SK-N-MC (cell line): Measurements from ENCODE around the gene CDKAL1.

Experiments
- DNase-seq: peaks from one replicate; pipeline ENCODE4 v3.0.0-alpha.2; 2011; ENCODE audit warnings: low read depth, low spot score
- H3K27ac ChIP-seq: fragments of 200-600 bp; sonication (generic); 2 replicates; pipeline ENCODE4 v1.5.1; 2016; ENCODE audit warnings: mixed run types
- H3K36me3 ChIP-seq: fragments of 200-600 bp; sonication (generic); 2 replicates; pipeline ENCODE4 v1.6.1; 2017; ENCODE audit warnings: antibody characterized with exemption, low read length, mixed read lengths; ENCODE audit not compliant: insufficient read depth
- H3K4me3 ChIP-seq: fragments of 200-600 bp; sonication (generic); 2 replicates; pipeline ENCODE4 v1.5.1; 2016
- H3K9ac ChIP-seq: fragments of 200-600 bp; sonication (generic); 2 replicates; pipeline ENCODE4 v1.8.0; 2017; ENCODE audit warnings: mixed run types, mixed read lengths; ENCODE audit not compliant: insufficient read length
- H3K9me3 ChIP-seq: fragments of 200-600 bp; sonication (generic); 2 replicates; pipeline ENCODE4 v1.6.1; 2017; ENCODE audit warnings: low read depth, mild to moderate bottlenecking, antibody characterized with exemption, low read length, moderate library complexity, mixed read lengths
- EZH2 ChIP-seq: fragments of 200-600 bp; sonication (generic); IDR thresholded peaks from one replicate; pipeline ENCODE4 v1.6.1; 2017; ENCODE audit warnings: antibody characterized with exemption
- FOXP2 ChIP-seq: optimal IDR thresholded peaks from 2 replicates; pipeline ENCODE3; 2011; ENCODE audit warnings: mild to moderate bottlenecking, moderate library complexity; ENCODE audit not compliant: insufficient read depth; ENCODE audit errors: extremely low read length, control extremely low read depth
- POLR2AphosphoS5 ChIP-seq: IDR thresholded peaks from 2 replicates; pipeline ENCODE4 v1.6.1; 2012; ENCODE audit warnings: mild to moderate bottlenecking, low read depth, low read length, borderline replicate concordance

Gene CDKAL1

GRCh38 chr6:20808924-20809323, 274.7 kb downstream of the CDKAL1 start:
- H3K9ac ChIP-seq = no peak overlapping the region
- no peak overlapping the region for H3K27ac ChIP-seq
- no peak overlapping the region for H3K4me3 ChIP-seq
- no peak for TF ChIP-seq POLR2AphosphoS5
- TF ChIP-seq FOXP2 = no peak
- TF ChIP-seq EZH2 = no peak
- H3K36me3 ChIP-seq = peaks cover 6% of the 10 kb centered on the region; the same call in 1 of the 2 replicates
- H3K9me3 ChIP-seq = no peaks in the 10 kb centered on the region; the same call in 1 of the 2 replicates
- no peak for DNase-seq

GRCh38 chr6:20810727-20811108, 276.5 kb downstream of the CDKAL1 start:
- TF ChIP-seq FOXP2 (no peak), POLR2AphosphoS5 (no peak), EZH2 (no peak)
- Histone ChIP-seq H3K4me3 (no peak overlapping the region), H3K9ac (no peak overlapping the region), H3K36me3 (peaks cover 6% of the 10 kb centered on the region; the same call in 1 of the 2 replicates), H3K9me3 (no peaks in the 10 kb centered on the region; the same call in 1 of the 2 replicates), H3K27ac (no peak overlapping the region)
- DNase-seq = no peak

- Histone ChIP-seq H3K27ac (peak overlapping the region; percentile 72), H3K4me3 (no peak overlapping the region), H3K9me3 (no peaks in the 10 kb centered on the region; the same call in 1 of the 2 replicates), H3K9ac (no peak overlapping the region), H3K36me3 (peaks cover 6% of the 10 kb centered on the region; the same call in 1 of the 2 replicates)
- DNase-seq = peak; percentile 77
- no peak for TF ChIP-seq POLR2AphosphoS5
- no peak for TF ChIP-seq EZH2
- no peak for TF ChIP-seq FOXP2
Measured at GRCh38 chr6:20811109-20811761, 277.0 kb downstream of the CDKAL1 start.

GRCh38 chr6:20812776-20813175, 278.5 kb downstream of the CDKAL1 start:
- TF ChIP-seq EZH2 (no peak), FOXP2 (no peak), POLR2AphosphoS5 (no peak)
- no peak for DNase-seq
- no peak overlapping the region for H3K27ac ChIP-seq

GRCh38 chr6:20814494-20814893, 280.2 kb downstream of the CDKAL1 start:
- no peak overlapping the region for H3K9ac ChIP-seq
- no peaks in the 10 kb centered on the region for H3K36me3 ChIP-seq
- no peak overlapping the region for H3K4me3 ChIP-seq
- no peaks in the 10 kb centered on the region for H3K9me3 ChIP-seq
- DNase-seq = no peak
- H3K27ac ChIP-seq = peak overlapping the region; percentile 6; the same call in 1 of the 2 replicates
- TF ChIP-seq FOXP2 = no peak
- TF ChIP-seq POLR2AphosphoS5 = no peak
- TF ChIP-seq EZH2 = no peak

More at GRCh38 chr6:20812776-20813175, 278.5 kb downstream of the CDKAL1 start:
- Histone ChIP-seq H3K9ac (no peak overlapping the region), H3K9me3 (no peaks in the 10 kb centered on the region), H3K36me3 (no peaks in the 10 kb centered on the region), H3K4me3 (no peak overlapping the region)

GRCh38 chr6:20816126-20816525, 281.9 kb downstream of the CDKAL1 start:
- TF ChIP-seq FOXP2 = no peak
- no peaks in the 10 kb centered on the region for H3K36me3 ChIP-seq
- DNase-seq = no peak
- no peak overlapping the region for H3K27ac ChIP-seq
- no peaks in the 10 kb centered on the region for H3K9me3 ChIP-seq
- H3K4me3 ChIP-seq = no peak overlapping the region
- H3K9ac ChIP-seq = no peak overlapping the region

- no peak for DNase-seq
- H3K27ac ChIP-seq = no peak overlapping the region
- H3K4me3 ChIP-seq = no peak overlapping the region
- TF ChIP-seq EZH2 (no peak), FOXP2 (no peak), POLR2AphosphoS5 (no peak)
- no peak overlapping the region for H3K9ac ChIP-seq
- H3K36me3 ChIP-seq = no peaks in the 10 kb centered on the region
- no peaks in the 10 kb centered on the region for H3K9me3 ChIP-seq
Measured at GRCh38 chr6:20817806-20818320, 283.6 kb downstream of the CDKAL1 start.

GRCh38 chr6:20819774-20820400, 285.6 kb downstream of the CDKAL1 start:
- H3K36me3 ChIP-seq = no peaks in the 10 kb centered on the region
- H3K4me3 ChIP-seq = no peak overlapping the region
- DNase-seq = no peak

More at GRCh38 chr6:20819774-20820400, 285.6 kb downstream of the CDKAL1 start:
- no peak for TF ChIP-seq EZH2
- TF ChIP-seq FOXP2 = no peak
- TF ChIP-seq POLR2AphosphoS5 = no peak
- Histone ChIP-seq H3K9me3 (no peaks in the 10 kb centered on the region), H3K9ac (no peak overlapping the region), H3K27ac (no peak overlapping the region)
